ENCODE measurements around the gene MNAT1.
"Not testable (repeated sequence)": the region's sequence is repeated elsewhere in the genome, so short reads cannot be mapped to it uniquely, and the experiment has no call there.

Gene MNAT1

GRCh38 chr14:60738843-60739508 is 4.4 kb downstream of the MNAT1 start:
- DNase-seq, result no peak

- no peak for DNase-seq
Observed at GRCh38 chr14:60744566-60744965, 10.0 kb downstream of the MNAT1 start.

GRCh38 chr14:60753264-60754119 is 18.9 kb downstream of the MNAT1 start:
- no peak for DNase-seq

- DNase-seq, result no peak
Observed at GRCh38 chr14:60756847-60757246, 22.3 kb downstream of the MNAT1 start.

- no peak for DNase-seq
Observed at GRCh38 chr14:60757567-60758002, 23.0 kb downstream of the MNAT1 start.

GRCh38 chr14:60758885-60759284 is 24.3 kb downstream of the MNAT1 start:
- DNase-seq, result no peak

GRCh38 chr14:60760209-60760608 is 25.6 kb downstream of the MNAT1 start:
- DNase-seq, result no peak

GRCh38 chr14:60760644-60761364 is 26.2 kb downstream of the MNAT1 start:
- peak; percentile 6 for DNase-seq

- no peak for DNase-seq
Observed at GRCh38 chr14:60768602-60769001, 34.0 kb downstream of the MNAT1 start.

GRCh38 chr14:60771117-60771516 is 36.6 kb downstream of the MNAT1 start:
- DNase-seq, result no peak

GRCh38 chr14:60773558-60773957 is 39.0 kb downstream of the MNAT1 start:
- DNase-seq, result no peak

GRCh38 chr14:60775296-60775695 is 40.7 kb downstream of the MNAT1 start:
- DNase-seq, result no peak

- DNase-seq, result no peak
Observed at GRCh38 chr14:60777856-60778578, 43.5 kb downstream of the MNAT1 start.

GRCh38 chr14:60779745-60780514 is 45.4 kb downstream of the MNAT1 start:
- DNase-seq, result not testable (repeated sequence)

- not testable (repeated sequence) for DNase-seq
Observed at GRCh38 chr14:60780558-60780957, 46.0 kb downstream of the MNAT1 start.

- DNase-seq, result no peak
Observed at GRCh38 chr14:60786905-60787304, 52.3 kb downstream of the MNAT1 start.

- no peak for DNase-seq
Observed at GRCh38 chr14:60789656-60790055, 55.1 kb downstream of the MNAT1 start.

GRCh38 chr14:60790850-60791249 is 56.3 kb downstream of the MNAT1 start:
- no peak for DNase-seq

- no peak for DNase-seq
Observed at GRCh38 chr14:60796434-60796833, 61.9 kb downstream of the MNAT1 start.

- no peak for DNase-seq
Observed at GRCh38 chr14:60800409-60800808, 65.8 kb downstream of the MNAT1 start.

GRCh38 chr14:60803871-60804270 is 69.3 kb downstream of the MNAT1 start:
- DNase-seq, result no peak

- no peak for DNase-seq
Observed at GRCh38 chr14:60805841-60806430, 71.4 kb downstream of the MNAT1 start.

Measured in NCI-H1092 (cell line).